Prostate gland (tissue), 2 donors: ENCODE measurements around the gene GALNT6.

Source experiments
- POLR2A ChIP-seq: fragments of 450-650 bp; IDR thresholded peaks from one replicate; pipeline ENCODE4 v1.6.1; 2016; ENCODE audit warnings: antibody characterized with exemption, mild to moderate bottlenecking
- POLR2AphosphoS5 ChIP-seq: sonication (generic); formaldehyde crosslinking; IDR thresholded peaks from one replicate; pipeline ENCODE4 v1.6.1; 2017; ENCODE audit warnings: antibody characterized with exemption
- TF ChIP-seq, protein P1 (sequence below), 4 experiments: fragments of 200-600 bp in 2 of 4; fragments of 450-650 bp in 2 of 4; sonication (generic) in 2 of 4; IDR thresholded peaks; 1 replicate in 3 of 4; 2 replicates in 1 of 4; pipeline ENCODE4 v1.5.1; 2016 to 2019; ENCODE audit warnings: antibody characterized with exemption in 4 of 4, mild to moderate bottlenecking in 2 of 4, moderate library complexity in 2 of 4

DNA sequence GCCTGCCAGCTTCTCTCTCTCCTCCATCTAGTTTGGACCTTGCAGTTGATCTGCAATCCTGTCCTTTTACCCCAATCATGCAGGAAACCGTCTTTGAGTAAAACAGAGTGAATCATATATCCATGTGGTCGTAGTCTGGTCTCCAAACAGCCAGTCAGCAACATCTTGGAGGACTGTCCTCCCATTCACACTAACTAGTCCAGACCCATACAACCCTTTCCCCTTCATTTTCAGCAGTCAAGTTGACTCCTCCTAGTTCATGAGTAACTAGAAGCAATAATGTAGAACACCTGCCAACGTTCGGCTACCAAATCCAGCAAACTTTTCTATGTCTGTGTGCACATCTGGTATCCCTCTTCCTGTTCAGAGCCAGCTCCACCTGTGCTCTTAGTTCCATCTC lies 56.4 kb downstream of the GALNT6 start:
- no peak for TF ChIP-seq POLR2A
- TF ChIP-seq, protein P1, sequence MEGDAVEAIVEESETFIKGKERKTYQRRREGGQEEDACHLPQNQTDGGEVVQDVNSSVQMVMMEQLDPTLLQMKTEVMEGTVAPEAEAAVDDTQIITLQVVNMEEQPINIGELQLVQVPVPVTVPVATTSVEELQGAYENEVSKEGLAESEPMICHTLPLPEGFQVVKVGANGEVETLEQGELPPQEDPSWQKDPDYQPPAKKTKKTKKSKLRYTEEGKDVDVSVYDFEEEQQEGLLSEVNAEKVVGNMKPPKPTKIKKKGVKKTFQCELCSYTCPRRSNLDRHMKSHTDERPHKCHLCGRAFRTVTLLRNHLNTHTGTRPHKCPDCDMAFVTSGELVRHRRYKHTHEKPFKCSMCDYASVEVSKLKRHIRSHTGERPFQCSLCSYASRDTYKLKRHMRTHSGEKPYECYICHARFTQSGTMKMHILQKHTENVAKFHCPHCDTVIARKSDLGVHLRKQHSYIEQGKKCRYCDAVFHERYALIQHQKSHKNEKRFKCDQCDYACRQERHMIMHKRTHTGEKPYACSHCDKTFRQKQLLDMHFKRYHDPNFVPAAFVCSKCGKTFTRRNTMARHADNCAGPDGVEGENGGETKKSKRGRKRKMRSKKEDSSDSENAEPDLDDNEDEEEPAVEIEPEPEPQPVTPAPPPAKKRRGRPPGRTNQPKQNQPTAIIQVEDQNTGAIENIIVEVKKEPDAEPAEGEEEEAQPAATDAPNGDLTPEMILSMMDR (IDR thresholded peaks at IDR 0.05), result no peak
- no peak for TF ChIP-seq POLR2AphosphoS5
